ENCODE measurements around the gene ARHGDIB. TPM values are rescaled to one million over a fixed set of nuclear protein-coding genes. Genes with fewer than 3 reads are reported as not detected.

Gene ARHGDIB
- total RNA-seq, 4 donors from 2014 or later, result 128 to 259 (median 205) TPM

DNA sequence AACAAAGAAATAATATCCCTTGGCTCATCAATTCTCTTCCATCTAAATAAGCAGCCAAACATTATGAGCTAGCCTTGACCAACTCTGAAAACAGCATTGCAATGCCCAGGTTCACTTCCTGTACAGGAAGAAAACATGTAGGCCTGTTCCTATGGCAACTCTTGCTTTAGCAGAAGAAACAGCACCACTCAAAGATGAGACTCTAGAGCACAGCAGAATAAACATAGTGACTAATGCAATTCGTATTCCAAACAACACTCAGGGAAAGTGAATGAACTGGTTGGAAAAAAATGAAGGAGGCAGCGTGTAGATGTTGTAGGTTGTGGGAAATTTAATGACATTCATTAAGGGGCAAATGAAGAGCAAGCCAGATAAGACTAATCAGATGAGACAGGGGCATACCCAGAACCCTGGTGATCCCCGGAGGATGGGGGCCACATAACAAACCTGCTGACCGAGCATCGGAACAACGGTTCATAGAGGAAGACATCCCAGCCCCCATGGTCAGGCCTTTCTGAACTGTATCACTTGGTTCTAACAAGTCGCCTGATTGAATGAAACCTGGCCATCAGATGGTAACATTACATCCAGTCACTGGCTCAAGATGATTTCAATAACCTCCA, 9.0 kb downstream of the ARHGDIB start:
- DNase-seq (ENCODE audit: low spot score), result no peak
- peak; percentile 65 for ATAC-seq (ENCODE audit: low FRiP score)
- TF ChIP-seq, protein P1, sequence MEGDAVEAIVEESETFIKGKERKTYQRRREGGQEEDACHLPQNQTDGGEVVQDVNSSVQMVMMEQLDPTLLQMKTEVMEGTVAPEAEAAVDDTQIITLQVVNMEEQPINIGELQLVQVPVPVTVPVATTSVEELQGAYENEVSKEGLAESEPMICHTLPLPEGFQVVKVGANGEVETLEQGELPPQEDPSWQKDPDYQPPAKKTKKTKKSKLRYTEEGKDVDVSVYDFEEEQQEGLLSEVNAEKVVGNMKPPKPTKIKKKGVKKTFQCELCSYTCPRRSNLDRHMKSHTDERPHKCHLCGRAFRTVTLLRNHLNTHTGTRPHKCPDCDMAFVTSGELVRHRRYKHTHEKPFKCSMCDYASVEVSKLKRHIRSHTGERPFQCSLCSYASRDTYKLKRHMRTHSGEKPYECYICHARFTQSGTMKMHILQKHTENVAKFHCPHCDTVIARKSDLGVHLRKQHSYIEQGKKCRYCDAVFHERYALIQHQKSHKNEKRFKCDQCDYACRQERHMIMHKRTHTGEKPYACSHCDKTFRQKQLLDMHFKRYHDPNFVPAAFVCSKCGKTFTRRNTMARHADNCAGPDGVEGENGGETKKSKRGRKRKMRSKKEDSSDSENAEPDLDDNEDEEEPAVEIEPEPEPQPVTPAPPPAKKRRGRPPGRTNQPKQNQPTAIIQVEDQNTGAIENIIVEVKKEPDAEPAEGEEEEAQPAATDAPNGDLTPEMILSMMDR (IDR thresholded peaks at IDR 0.05), result no peak

DNA sequence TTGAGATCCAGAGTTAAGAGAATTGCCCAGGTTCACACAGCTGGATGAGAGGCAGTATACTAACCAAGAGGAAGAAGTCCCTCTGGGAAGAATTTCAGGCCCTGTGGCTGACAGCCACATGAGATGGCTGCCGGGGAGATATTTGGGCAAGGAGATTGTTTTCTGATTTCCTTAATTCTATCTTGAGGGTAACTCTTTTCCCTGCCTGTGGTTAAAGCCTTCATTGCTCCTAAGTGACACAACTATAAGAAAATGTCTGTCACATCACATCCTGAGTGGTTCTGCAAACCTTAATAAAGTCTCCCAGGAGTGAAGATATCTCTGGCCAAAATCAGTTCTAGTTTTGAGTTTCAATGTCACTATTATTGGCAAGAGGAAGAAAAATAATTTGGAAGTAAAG, 9.6 kb downstream of the ARHGDIB start:
- no peak for ATAC-seq (ENCODE audit: low FRiP score)
- DNase-seq (ENCODE audit: low spot score), result no peak

DNA sequence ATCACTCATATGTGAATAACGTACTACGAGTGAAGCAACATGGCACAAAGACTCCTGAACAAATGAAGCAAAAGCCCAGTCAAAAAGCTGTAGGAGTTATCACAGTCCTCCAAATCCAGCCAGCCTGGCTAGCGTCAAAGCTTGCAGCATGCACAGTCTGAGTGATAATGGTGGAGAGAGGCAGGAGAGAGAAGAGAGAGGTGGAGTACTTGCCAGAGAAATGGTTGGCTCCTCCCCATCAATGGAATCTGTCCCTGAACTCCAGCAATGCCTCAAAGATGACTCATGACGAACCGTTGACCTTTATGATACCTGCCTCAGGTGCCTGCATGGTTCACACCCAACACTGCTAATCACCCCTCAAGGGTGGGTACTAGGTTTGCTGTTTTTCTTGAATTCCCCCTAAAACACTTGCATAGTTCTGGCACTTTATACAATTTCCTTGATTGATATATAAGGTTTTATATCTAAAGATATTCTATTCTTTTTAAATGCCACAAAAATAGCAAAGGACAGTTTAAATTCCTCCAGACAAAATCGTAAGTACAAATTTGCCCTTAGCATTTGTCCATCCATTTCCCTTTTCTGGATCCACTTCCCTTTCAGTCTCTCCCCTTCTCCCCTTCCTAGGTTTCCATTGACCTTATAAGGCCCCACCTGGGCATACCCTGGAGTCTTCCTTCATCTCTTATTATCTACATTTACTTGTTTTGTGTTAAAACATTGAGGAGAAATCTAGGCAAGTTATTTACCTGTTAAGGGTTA, 10.2 kb downstream of the ARHGDIB start:
- ATAC-seq (ENCODE audit: low FRiP score) (no peak), DNase-seq (ENCODE audit: low spot score) (no peak)
- TF ChIP-seq, protein P1 (IDR thresholded peaks at IDR 0.05), result no peak

More for the DNA sequence above, 9.6 kb downstream of the ARHGDIB start:
- TF ChIP-seq, protein P1 (IDR thresholded peaks at IDR 0.05), result no peak

DNA sequence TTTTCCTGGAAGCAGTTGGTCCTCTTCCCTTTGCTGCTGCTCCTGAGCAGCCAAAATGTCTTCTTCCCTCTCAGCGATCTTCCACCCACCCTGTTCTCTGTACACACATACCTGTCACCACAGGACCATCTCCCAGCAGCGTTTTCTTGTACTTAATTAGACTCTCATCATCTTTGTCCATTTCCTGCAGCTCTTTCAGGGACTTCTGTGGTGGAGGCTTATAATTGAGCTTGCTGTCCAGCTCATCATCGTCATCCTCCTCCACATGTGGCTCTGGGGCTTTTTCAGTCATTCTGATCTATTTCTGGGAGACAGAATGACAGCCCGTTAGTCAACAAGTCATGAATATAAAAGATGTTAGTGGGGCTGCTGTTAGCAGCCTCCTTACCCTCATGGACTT, 11.0 kb downstream of the ARHGDIB start:
- ATAC-seq (ENCODE audit: low FRiP score) (no peak), DNase-seq (ENCODE audit: low spot score) (no peak)
- TF ChIP-seq, protein P1 (IDR thresholded peaks at IDR 0.05), result no peak

DNA sequence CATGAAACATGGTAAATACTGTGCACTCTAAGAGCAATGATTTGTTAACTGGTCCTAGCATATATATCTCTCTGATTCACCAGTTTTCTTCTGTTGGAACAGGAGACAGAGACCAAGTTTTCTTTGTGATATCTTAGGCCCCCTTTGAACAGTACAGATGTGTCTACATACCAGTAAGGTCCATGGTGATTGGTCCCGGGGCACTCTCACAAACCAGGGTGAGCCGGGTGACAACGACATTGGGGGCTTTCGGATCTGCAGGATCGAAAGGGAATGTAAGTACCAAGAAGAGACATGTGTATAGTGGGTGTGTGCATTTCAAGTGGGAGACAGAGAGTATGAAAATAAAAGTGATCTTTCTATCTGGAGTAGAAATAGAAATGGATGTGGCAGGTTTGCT, 11.8 kb downstream of the ARHGDIB start:
- TF ChIP-seq, protein P1 (IDR thresholded peaks at IDR 0.05), result no peak
- ATAC-seq (ENCODE audit: low FRiP score), result no peak
- DNase-seq (ENCODE audit: low spot score), result no peak

DNA sequence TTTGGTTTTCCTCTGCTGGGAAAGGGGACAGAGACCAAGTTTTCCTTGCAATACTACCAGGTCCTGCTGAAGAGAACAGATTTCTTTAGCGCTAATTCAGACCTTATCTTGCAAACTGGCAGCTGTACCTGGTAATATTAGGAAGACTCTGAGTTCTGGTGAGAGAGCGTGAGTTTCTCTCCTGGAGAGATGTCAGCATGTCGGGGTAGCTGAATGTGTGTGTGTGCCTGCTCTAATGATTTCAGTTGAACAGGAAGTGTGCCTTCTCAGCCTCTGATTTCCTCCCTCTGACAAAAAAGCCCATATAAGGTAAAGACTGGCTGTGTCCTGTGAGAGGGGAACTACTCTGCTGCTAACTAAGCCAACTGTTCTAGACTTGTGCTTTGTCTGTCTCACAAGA, 12.7 kb downstream of the ARHGDIB start:
- DNase-seq (ENCODE audit: low spot score) (no peak), ATAC-seq (ENCODE audit: low FRiP score) (peak; percentile 61)
- TF ChIP-seq, protein P1 (IDR thresholded peaks at IDR 0.05), result no peak

DNA sequence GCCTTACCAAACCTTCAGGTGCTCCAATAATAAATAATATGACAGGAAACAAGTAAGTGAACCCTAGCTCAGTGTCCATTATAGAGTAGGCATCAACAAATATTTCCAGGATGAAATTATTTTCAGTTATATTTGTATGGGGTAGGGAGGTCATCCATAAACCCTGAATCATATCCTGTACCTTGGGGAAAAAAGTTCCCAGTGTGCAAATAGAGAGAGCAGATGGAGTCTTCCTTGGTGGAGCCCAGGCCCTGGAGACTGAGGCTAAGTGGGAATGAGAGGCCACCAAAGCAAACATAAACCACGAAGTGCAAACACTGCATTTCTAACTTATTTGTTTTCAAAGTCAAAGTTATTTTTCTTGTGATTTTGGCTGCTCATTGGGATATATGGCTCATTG, 14.5 kb downstream of the ARHGDIB start:
- DNase-seq (ENCODE audit: low spot score) (no peak), ATAC-seq (ENCODE audit: low FRiP score) (no peak)
- TF ChIP-seq, protein P1 (IDR thresholded peaks at IDR 0.05), result no peak

Data from omental fat pad (tissue), 4 donors.